ENCODE results near the gene CELA1. TPM values are rescaled to one million over a fixed set of nuclear protein-coding genes. Genes with fewer than 3 reads are reported as not detected.

The CELA1 gene
- total RNA-seq (2014; rRNA removed; shearing (Covaris generic)) = 0.56 and 1.2 TPM in 2 replicates

DNA sequence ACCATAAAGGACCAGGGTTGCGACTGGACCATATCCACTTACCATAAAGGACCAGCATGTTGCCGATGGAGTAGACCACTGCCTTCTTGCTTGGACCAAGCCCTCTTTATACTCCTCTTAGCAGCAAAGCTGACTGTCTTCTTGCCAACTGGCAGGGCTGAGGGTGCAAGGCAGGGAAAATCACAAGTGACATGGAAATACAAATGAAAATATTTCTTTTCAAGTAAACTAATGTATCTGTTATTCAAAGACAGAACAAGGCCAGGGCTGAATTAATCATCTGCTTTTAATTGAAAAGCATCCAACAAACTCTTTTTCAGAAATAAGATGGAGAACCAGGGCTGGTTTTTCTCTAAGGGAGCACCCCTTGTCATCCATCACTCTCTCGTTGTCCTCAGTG lies at the start of gene CELA1:
TSS of gene CELA1 (minus strand) at position 99 of the 400 bp plus-strand sequence. CDS start at position 58, 41 bp downstream.
- Histone ChIP-seq H3K9me3 (replicated peaks) (no peaks in the 10 kb centered on the region), H3K4me1 (replicated peaks) (peaks cover 52% of the 10 kb centered on the region), H3K27me3 (replicated peaks) (no peaks in the 10 kb centered on the region), H3K36me3 (no peaks in the 10 kb centered on the region), H3K27ac (peak within 1 kb of the TSS; percentile 79), H3K4me3 (no peak within 1 kb of the TSS)
- no peak for DNase-seq (ENCODE audit: low read depth in 1 of 2, low spot score in 2 of 2)

DNA sequence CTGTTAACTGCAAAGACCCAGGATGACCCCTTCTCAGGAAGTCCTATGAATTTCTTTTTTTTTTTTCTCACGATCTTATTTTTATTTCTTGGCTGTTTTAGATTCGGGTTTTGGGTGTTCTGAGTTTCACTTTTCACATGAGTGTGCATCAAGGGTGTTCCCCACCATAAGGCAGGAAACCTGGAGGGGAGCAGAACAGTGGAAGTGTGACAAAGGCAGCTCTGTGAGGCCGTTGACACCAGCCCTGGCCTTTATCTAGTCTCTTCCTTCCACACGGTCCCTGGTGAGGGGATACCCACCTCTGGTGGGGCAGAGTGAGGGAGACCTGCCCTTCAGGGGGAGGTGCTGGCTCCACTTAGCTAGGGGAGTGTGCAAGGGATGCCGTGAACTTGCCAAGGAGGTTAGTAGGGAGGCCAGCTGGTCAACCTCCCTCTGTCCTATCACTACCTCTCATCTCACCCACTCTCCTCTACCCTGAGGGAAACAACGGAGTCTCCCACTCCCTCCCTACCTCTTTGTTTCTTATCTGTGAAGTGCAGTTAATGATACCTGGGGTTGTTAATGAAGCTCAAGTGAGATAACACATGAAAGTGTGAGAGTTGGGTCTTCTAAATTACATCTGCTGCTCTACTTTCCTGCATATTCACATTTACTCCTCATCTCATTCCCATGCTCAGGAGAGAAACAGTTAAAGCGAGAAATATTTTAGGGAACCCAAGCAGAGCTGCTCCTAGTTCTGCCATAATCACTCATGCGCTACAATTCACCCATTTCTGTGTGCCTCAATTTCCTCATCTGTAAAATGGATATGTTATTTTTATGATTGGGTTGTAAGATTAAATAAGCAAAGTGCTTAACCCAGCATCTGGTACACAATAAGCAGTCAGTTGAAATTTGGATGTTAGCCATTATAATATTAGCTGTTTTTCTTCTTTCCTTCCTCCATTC lies 49.1 kb upstream of the CELA1 start:
- Histone ChIP-seq H3K36me3 (peaks cover 4% of the 10 kb centered on the region; the same call in 1 of the 2 replicates), H3K27me3 (replicated peaks) (no peaks in the 10 kb centered on the region), H3K9me3 (replicated peaks) (no peaks in the 10 kb centered on the region), H3K27ac (peak overlapping the region; percentile 32; the same call in 1 of the 2 replicates), H3K4me3 (no peak overlapping the region), H3K4me1 (replicated peaks) (peaks cover 62% of the 10 kb centered on the region)
- no peak for DNase-seq (ENCODE audit: low read depth in 1 of 2, low spot score in 2 of 2)

GRCh38 chr12:51393676-51394545 lies 47.4 kb upstream of the CELA1 start:
- peak; percentile 68 to 81 for DNase-seq (ENCODE audit: low read depth in 1 of 2, low spot score in 2 of 2)

GRCh38 chr12:51392556-51393237 lies 46.2 kb upstream of the CELA1 start:
- H3K36me3 ChIP-seq = peaks cover 10% of the 10 kb centered on the region
- H3K4me1 ChIP-seq (replicated peaks) = peaks cover 79% of the 10 kb centered on the region
- no peak overlapping the region for H3K4me3 ChIP-seq
- no peak overlapping the region for H3K27ac ChIP-seq
- peaks cover 4% of the 10 kb centered on the region; the same call in 1 of the 2 replicates for H3K9me3 ChIP-seq (replicated peaks)
- no peaks in the 10 kb centered on the region for H3K27me3 ChIP-seq (replicated peaks)
- DNase-seq (ENCODE audit: low read depth in 1 of 2, low spot score in 2 of 2) = no peak

More at GRCh38 chr12:51393676-51394545, 47.4 kb upstream of the CELA1 start:
- Histone ChIP-seq H3K36me3 (peaks cover 7% of the 10 kb centered on the region), H3K27ac (peak overlapping the region; percentile 69), H3K4me3 (no peak overlapping the region), H3K4me1 (replicated peaks) (peaks cover 67% of the 10 kb centered on the region), H3K9me3 (replicated peaks) (no peaks in the 10 kb centered on the region; the same call in 1 of the 2 replicates), H3K27me3 (replicated peaks) (no peaks in the 10 kb centered on the region)

GRCh38 chr12:51391283-51392123 lies 45.0 kb upstream of the CELA1 start, which contains the start of gene GALNT6:
Gene GALNT6, minus strand, starts transcription at chr12:51391406. Its CDS starts 11,625 bp downstream, at chr12:51379781.
- Histone ChIP-seq H3K4me1 (replicated peaks) (peaks cover 79% of the 10 kb centered on the region), H3K4me3 (peak within 1 kb of the TSS; percentile 56), H3K27me3 (replicated peaks) (no peaks in the 10 kb centered on the region), H3K36me3 (peaks cover 10% of the 10 kb centered on the region), H3K9me3 (replicated peaks) (peaks cover 4% of the 10 kb centered on the region; the same call in 1 of the 2 replicates), H3K27ac (peak within 1 kb of the TSS; percentile 48)
- DNase-seq (ENCODE audit: low read depth in 1 of 2, low spot score in 2 of 2) = peak in 1 of 2 experiments; percentile 40

DNA sequence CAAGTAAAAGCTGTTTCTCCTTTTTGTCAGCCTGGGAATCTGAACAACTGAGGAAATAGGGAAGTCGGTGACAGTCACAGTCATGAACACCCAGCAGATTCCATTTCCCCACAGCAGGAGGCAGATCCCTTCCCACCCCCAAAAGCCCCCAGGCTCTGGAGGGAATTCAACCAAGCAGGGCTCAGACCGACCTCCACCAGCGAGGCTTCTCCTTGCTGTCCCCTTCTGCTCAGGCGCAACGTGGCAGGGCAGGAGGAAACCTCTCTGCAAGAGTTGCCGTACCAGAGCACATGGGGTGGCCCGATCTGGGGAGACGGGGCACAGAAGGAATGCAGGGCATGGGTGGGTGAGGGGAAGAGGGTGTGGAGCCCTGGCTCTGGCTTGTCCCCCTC lies 44.4 kb upstream of the CELA1 start:
- Histone ChIP-seq H3K36me3 (peaks cover 10% of the 10 kb centered on the region), H3K4me3 (peak overlapping the region; percentile 56)

GRCh38 chr12:51390457-51390856 lies 44.0 kb upstream of the CELA1 start:
- Histone ChIP-seq H3K27ac (no peak overlapping the region), H3K4me3 (peak overlapping the region; percentile 56), H3K4me1 (replicated peaks) (peaks cover 73% of the 10 kb centered on the region), H3K36me3 (peaks cover 10% of the 10 kb centered on the region), H3K9me3 (replicated peaks) (peaks cover 4% of the 10 kb centered on the region; the same call in 1 of the 2 replicates), H3K27me3 (replicated peaks) (no peaks in the 10 kb centered on the region)
- DNase-seq (ENCODE audit: low read depth in 1 of 2, low spot score in 2 of 2) = no peak

More for the DNA sequence above, 44.4 kb upstream of the CELA1 start:
- DNase-seq (ENCODE audit: low read depth in 1 of 2, low spot score in 2 of 2) = peak in 1 of 2 experiments; percentile 37
- Histone ChIP-seq H3K27me3 (replicated peaks) (no peaks in the 10 kb centered on the region), H3K27ac (peak overlapping the region; percentile 48), H3K4me1 (replicated peaks) (peaks cover 78% of the 10 kb centered on the region), H3K9me3 (replicated peaks) (peaks cover 4% of the 10 kb centered on the region; the same call in 1 of the 2 replicates)

DNA sequence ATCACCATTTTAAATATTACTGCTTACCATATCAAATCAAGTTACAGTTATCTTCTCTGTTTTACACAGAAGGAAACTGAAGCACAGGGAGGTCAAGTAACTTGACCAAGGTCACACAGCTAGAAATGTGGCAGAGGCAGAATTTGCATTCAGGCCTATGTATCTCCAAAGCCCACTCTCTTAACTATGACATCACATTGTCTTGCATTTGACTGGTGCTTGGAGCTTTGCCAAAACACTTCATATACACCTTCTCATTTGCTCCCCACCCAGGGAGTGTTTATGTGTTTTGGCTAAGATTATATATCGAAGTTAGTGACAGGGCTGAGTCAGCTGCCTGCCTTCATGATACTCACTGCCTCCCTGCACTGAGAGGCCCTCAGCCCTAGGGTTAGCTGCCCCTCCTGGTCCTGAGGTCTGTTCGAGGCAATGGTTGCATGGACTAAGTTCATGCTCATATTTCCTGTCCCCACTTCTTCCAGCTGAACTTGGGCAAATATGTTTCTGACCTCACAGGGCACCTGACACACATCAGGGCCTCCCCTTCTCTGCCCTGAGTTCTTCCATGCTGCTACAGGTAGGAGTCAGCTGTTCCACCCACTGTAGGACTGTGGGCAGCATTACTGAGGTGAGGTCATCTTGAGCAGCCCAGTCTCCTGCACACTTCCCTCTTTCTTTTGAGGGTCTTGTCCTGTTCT lies 43.0 kb upstream of the CELA1 start:
- H3K9me3 ChIP-seq (replicated peaks) = peaks cover 4% of the 10 kb centered on the region; the same call in 1 of the 2 replicates
- DNase-seq (ENCODE audit: low read depth in 1 of 2, low spot score in 2 of 2) = peak; percentile 83 to 85
- H3K36me3 ChIP-seq = peaks cover 11% of the 10 kb centered on the region
- H3K27me3 ChIP-seq (replicated peaks) = no peaks in the 10 kb centered on the region
- no peak overlapping the region for H3K4me3 ChIP-seq
- H3K27ac ChIP-seq = no peak overlapping the region
- peaks cover 63% of the 10 kb centered on the region for H3K4me1 ChIP-seq (replicated peaks)

- Histone ChIP-seq H3K36me3 (peaks cover 14% of the 10 kb centered on the region), H3K27me3 (replicated peaks) (no peaks in the 10 kb centered on the region), H3K4me3 (no peak overlapping the region), H3K27ac (0 out of 2 replicates have a peak overlapping the region, but pooled peaks have one; percentile 24), H3K4me1 (replicated peaks) (peaks cover 60% of the 10 kb centered on the region), H3K9me3 (replicated peaks) (peaks cover 4% of the 10 kb centered on the region; the same call in 1 of the 2 replicates)
- DNase-seq (ENCODE audit: low read depth in 1 of 2, low spot score in 2 of 2) = no peak
Observed at GRCh38 chr12:51388846-51389245, 42.4 kb upstream of the CELA1 start.

DNA sequence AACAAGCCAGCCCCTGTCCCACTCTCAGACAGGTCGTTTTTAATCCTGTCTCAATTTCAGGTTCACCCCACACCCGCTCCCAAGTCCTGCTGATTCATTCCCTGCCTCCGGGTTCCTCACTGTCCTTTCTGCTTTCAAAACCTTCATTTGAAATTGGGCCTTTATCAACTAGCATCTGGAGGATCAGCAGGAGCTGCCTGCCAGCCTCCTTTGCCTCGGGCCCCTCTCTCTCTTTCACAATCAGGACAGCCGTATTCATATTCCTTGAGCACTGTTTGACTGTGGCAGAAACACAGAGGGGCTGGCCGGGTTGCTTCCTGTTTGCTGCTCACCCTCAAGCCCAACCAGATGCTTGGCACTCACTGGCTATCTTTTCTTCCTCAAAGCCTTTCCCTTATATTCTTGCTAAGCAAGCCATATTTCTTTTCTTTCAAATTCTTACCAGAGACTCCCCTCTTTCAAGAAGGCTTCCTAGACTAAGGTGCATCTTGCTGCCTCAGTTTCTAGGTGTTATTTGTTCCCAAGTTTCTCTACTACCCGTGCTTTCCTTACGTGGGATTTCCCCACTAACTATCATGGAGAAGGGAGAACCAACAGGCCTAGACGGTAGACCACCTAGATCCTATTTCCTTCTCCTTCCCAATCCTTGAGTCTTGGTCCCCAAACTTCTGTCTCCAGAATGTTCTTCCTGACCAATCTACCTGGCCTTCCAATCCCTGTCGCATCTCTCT lies 41.8 kb upstream of the CELA1 start:
- Histone ChIP-seq H3K9me3 (replicated peaks) (peaks cover 4% of the 10 kb centered on the region; the same call in 1 of the 2 replicates), H3K27me3 (replicated peaks) (no peaks in the 10 kb centered on the region), H3K4me3 (no peak overlapping the region), H3K4me1 (replicated peaks) (peaks cover 58% of the 10 kb centered on the region), H3K27ac (peak overlapping the region; percentile 24; the same call in 1 of the 2 replicates), H3K36me3 (peaks cover 17% of the 10 kb centered on the region)
- DNase-seq (ENCODE audit: low read depth in 1 of 2, low spot score in 2 of 2) = no peak

- H3K36me3 ChIP-seq = peaks cover 32% of the 10 kb centered on the region
- H3K27ac ChIP-seq = no peak overlapping the region
- H3K4me3 ChIP-seq = no peak overlapping the region
- peaks cover 49% of the 10 kb centered on the region for H3K4me1 ChIP-seq (replicated peaks)
- H3K27me3 ChIP-seq (replicated peaks) = no peaks in the 10 kb centered on the region
- no peak for DNase-seq (ENCODE audit: low read depth in 1 of 2, low spot score in 2 of 2)
- H3K9me3 ChIP-seq (replicated peaks) = peaks cover 4% of the 10 kb centered on the region; the same call in 1 of the 2 replicates
Observed at GRCh38 chr12:51386351-51386750, 39.9 kb upstream of the CELA1 start.

Measured in SJSA1 (cell line).